HG03565 (cell line): ENCODE data around the gene RBMS1.
"Not testable (repeated sequence)": the region's sequence is repeated elsewhere in the genome, so short reads cannot be mapped to it uniquely, and the experiment has no call there.

Experiments
- ATAC-seq: cut with Tn5 transposase; IDR thresholded peaks from one replicate; pipeline ENCODE4 v1.9.1; 2021; ENCODE audit warnings: mild to moderate bottlenecking, moderate library complexity; ENCODE audit not compliant: unreplicated experiment

Gene RBMS1

GRCh38 chr2:160434254-160434948 is 59.2 kb downstream of the RBMS1 start:
- ATAC-seq, result no peak

- no peak for ATAC-seq
These were observed 60.0 kb downstream of the RBMS1 start for GRCh38 chr2:160433466-160434140.

GRCh38 chr2:160432633-160433032 is 61.0 kb downstream of the RBMS1 start:
- no peak for ATAC-seq

- ATAC-seq, result peak; percentile 44
These were observed 62.2 kb downstream of the RBMS1 start for GRCh38 chr2:160431441-160431840.

- ATAC-seq, result no peak
These were observed 63.6 kb downstream of the RBMS1 start for GRCh38 chr2:160430001-160430344.

- peak; percentile 37 for ATAC-seq
These were observed 64.2 kb downstream of the RBMS1 start for GRCh38 chr2:160429248-160430000.

- ATAC-seq, result no peak
These were observed 65.2 kb downstream of the RBMS1 start for GRCh38 chr2:160428405-160428763.

GRCh38 chr2:160427629-160428404 is 65.8 kb downstream of the RBMS1 start:
- peak; percentile 56 for ATAC-seq

- ATAC-seq, result no peak
These were observed 67.0 kb downstream of the RBMS1 start for GRCh38 chr2:160426604-160427003.

- no peak for ATAC-seq
These were observed 68.0 kb downstream of the RBMS1 start for GRCh38 chr2:160425434-160426151.

GRCh38 chr2:160423126-160423525 is 70.5 kb downstream of the RBMS1 start:
- ATAC-seq, result no peak

- ATAC-seq, result not testable (repeated sequence)
These were observed 71.7 kb downstream of the RBMS1 start for GRCh38 chr2:160421646-160422501.

- ATAC-seq, result no peak
These were observed 72.9 kb downstream of the RBMS1 start for GRCh38 chr2:160420711-160421110.

GRCh38 chr2:160419776-160420505 is 73.7 kb downstream of the RBMS1 start:
- ATAC-seq, result no peak

GRCh38 chr2:160418853-160419252 is 74.8 kb downstream of the RBMS1 start:
- no peak for ATAC-seq

GRCh38 chr2:160418398-160418765 is 75.2 kb downstream of the RBMS1 start:
- no peak for ATAC-seq

- no peak for ATAC-seq
These were observed 75.7 kb downstream of the RBMS1 start for GRCh38 chr2:160417745-160418397.

GRCh38 chr2:160415991-160416390 is 77.6 kb downstream of the RBMS1 start:
- no peak for ATAC-seq

- no peak for ATAC-seq
These were observed 81.7 kb downstream of the RBMS1 start for GRCh38 chr2:160411955-160412354.
